ENCODE measurements around the gene SEMA3G.

DNA sequence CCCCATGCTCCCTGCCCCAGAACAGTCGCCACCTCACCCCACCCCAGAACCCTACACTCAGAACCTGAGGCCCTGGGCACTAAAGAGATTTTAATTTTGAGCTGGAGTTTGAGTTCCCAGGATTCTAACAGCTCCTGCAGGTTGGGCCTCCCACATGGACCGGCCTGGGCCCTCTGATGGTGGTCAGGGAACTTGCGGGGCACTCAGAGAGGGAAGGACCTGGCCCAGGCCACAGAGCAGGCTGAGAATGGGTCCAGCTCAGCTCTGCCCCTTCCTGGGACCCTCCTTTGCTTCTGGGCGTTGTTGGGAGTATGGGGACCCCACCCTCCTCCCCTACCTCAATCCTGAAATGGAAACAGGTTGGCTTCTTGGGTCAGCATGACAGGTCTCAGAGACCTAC is 1.1 kb upstream of the SEMA3G start:
- TF ChIP-seq, protein P1, sequence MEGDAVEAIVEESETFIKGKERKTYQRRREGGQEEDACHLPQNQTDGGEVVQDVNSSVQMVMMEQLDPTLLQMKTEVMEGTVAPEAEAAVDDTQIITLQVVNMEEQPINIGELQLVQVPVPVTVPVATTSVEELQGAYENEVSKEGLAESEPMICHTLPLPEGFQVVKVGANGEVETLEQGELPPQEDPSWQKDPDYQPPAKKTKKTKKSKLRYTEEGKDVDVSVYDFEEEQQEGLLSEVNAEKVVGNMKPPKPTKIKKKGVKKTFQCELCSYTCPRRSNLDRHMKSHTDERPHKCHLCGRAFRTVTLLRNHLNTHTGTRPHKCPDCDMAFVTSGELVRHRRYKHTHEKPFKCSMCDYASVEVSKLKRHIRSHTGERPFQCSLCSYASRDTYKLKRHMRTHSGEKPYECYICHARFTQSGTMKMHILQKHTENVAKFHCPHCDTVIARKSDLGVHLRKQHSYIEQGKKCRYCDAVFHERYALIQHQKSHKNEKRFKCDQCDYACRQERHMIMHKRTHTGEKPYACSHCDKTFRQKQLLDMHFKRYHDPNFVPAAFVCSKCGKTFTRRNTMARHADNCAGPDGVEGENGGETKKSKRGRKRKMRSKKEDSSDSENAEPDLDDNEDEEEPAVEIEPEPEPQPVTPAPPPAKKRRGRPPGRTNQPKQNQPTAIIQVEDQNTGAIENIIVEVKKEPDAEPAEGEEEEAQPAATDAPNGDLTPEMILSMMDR (IDR thresholded peaks at IDR 0.05), result no peak
- no peak for TF ChIP-seq SP1 (CRISPR knock-in tag; conservative IDR thresholded peaks at IDR 0.05)
- TF ChIP-seq CREB1 (CRISPR knock-in tag; IDR thresholded peaks at IDR 0.05), result no peak
- TF ChIP-seq MAX (CRISPR knock-in tag; IDR thresholded peaks at IDR 0.05), result no peak
- TF ChIP-seq, protein P2, sequence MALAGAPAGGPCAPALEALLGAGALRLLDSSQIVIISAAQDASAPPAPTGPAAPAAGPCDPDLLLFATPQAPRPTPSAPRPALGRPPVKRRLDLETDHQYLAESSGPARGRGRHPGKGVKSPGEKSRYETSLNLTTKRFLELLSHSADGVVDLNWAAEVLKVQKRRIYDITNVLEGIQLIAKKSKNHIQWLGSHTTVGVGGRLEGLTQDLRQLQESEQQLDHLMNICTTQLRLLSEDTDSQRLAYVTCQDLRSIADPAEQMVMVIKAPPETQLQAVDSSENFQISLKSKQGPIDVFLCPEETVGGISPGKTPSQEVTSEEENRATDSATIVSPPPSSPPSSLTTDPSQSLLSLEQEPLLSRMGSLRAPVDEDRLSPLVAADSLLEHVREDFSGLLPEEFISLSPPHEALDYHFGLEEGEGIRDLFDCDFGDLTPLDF (CRISPR knock-in tag; IDR thresholded peaks at IDR 0.05), result no peak
- TF ChIP-seq, protein P3, sequence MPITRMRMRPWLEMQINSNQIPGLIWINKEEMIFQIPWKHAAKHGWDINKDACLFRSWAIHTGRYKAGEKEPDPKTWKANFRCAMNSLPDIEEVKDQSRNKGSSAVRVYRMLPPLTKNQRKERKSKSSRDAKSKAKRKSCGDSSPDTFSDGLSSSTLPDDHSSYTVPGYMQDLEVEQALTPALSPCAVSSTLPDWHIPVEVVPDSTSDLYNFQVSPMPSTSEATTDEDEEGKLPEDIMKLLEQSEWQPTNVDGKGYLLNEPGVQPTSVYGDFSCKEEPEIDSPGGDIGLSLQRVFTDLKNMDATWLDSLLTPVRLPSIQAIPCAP (CRISPR knock-in tag; IDR thresholded peaks at IDR 0.05), result no peak
- no peak for TF ChIP-seq ZNF121 (CRISPR knock-in tag; IDR thresholded peaks at IDR 0.05)
- TF ChIP-seq FOXJ3 (CRISPR knock-in tag; IDR thresholded peaks at IDR 0.05; ENCODE audit: borderline replicate concordance), result no peak
- no peak for TF ChIP-seq PRRX2 (CRISPR knock-in tag; IDR thresholded peaks at IDR 0.05)
